ENCODE measurements around the gene MAGI3.
"Not testable (repeated sequence)": the region's sequence is repeated elsewhere in the genome, so short reads cannot be mapped to it uniquely, and the experiment has no call there.

Gene MAGI3

GRCh38 chr1:113399062-113399583 lies 8.8 kb downstream of the MAGI3 start:
- no peak for DNase-seq (ENCODE audit: low read depth)

- no peak for DNase-seq (ENCODE audit: low read depth)
Measured at GRCh38 chr1:113401067-113401466, 10.8 kb downstream of the MAGI3 start.

GRCh38 chr1:113401728-113402127 lies 11.4 kb downstream of the MAGI3 start:
- DNase-seq (ENCODE audit: low read depth): no peak

- no peak for DNase-seq (ENCODE audit: low read depth)
Measured at GRCh38 chr1:113403065-113403464, 12.8 kb downstream of the MAGI3 start.

DNA sequence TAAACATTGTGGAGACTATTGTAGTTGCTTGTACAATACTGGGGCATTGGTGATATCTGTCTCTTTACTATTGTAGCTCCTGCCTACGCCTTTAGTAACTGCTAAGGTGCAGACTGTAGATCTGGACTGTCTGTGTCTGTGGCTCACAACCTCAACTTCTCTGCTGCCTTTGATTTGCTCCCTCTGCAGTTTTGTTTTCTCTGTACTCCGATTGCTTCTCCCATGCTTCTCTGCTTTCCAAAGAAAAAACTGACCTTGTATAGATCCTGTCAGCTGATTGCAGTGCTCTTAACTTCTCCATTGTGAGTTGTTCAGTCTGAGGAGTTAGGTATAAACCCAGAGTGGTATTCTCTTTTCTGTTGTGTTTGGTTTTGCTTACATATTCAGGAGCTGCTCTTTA lies 15.3 kb downstream of the MAGI3 start:
- DNase-seq (ENCODE audit: low read depth): no peak

DNA sequence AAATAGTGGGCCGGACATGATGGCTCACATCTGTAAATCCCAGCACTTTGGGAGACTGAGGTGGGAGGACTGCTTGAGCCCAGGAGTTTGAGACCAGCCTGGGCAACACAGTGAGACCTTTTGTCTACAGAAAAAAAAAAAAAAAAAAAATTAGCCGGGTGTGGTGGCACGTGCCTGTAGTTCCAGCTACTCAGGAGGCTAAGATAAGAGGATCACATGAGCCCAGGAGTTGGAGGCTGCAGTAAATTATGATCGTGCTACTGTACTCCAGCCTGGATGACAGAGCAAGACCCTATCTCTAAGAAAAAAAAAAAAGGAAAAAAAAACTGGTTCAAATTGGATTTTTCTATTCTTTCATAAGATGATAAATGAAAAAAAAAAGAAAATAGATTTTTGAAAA lies 15.8 kb downstream of the MAGI3 start:
- not testable (repeated sequence) for DNase-seq (ENCODE audit: low read depth)

DNA sequence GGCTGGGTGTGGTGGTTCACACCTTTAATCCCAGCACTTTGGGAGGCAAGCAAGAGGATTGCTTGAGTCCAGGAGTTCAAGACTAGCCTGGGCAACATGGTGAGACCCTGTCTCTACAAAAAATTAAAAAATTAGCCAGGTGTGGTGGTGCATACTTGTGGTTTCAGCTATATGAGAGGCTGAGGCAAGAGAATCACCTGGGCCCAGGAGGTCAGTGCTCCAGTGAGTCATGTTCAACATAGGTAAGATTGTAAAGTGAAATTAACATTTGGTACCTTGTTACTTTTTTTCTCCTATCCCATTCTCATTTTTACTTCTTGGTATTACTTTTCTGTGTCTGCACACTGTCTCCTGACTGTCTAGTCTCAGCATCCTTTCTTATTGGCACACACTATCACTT lies 19.0 kb downstream of the MAGI3 start:
- DNase-seq (ENCODE audit: low read depth): no peak

- DNase-seq (ENCODE audit: low read depth): not testable (repeated sequence)
Measured at GRCh38 chr1:113412020-113412419, 21.7 kb downstream of the MAGI3 start.

GRCh38 chr1:113415310-113416070 lies 25.2 kb downstream of the MAGI3 start:
- DNase-seq (ENCODE audit: low read depth): no peak

- not testable (repeated sequence) for DNase-seq (ENCODE audit: low read depth)
Measured at GRCh38 chr1:113416071-113416470, 25.8 kb downstream of the MAGI3 start.

- DNase-seq (ENCODE audit: low read depth): no peak
Measured at GRCh38 chr1:113416496-113416895, 26.2 kb downstream of the MAGI3 start.

DNA sequence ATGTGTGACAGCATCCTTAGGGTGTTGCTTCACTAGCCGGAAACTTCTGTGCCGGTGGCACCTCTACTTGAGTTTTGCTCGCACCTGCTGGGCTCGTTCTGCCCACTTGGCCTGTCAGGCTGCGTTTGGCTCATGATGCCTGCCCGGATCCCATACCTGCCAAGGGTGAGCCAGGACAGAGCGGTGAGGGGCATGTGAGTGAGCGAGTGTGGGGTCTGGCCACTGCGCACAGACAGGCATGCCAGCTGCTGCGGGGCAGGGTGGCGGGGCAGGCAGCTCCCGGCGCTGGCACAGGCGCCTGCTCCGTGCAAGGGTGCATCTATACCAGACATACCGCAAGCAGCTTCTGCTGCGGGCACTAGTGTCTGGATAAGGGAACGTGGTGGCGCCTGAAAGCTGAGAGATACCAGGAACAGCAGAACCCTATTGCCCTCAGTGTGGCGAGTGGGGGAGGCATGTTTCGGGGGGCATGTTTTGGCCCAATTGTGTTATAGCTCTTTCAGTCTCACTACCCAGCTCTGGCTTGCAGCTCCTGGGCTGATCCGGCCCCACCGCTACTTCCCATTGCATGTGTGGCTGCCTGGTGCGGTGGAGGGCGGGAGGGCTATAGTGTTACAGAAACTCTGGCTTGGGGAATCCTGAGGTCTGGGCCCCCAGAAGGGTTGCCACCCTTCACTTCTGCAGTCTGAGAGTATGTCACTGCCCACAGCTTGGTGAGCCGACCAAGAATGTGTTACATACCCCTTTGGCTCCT lies 32.2 kb downstream of the MAGI3 start:
- DNase-seq (ENCODE audit: low read depth): no peak

DNA sequence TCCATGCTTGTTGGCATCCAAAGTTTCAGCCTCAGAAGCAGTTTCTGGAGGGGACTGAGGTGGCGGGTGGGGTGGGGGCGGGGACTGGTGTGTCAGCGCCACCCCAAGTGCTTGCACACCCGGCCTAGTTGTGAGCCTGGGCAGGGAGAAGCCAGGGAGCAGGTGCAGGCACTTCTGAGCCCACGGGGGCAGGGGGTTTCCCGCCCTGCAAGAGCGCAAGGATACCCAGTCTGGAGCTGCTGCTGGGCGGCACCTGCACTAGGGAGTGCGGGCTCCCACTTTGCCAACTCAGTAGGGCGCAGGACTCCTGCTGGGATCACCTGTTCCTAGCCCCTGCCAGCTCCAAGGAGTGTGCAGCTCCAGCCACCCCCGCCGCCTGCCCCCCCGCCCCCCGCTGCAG lies 33.5 kb downstream of the MAGI3 start:
- no peak for DNase-seq (ENCODE audit: low read depth)

DNA sequence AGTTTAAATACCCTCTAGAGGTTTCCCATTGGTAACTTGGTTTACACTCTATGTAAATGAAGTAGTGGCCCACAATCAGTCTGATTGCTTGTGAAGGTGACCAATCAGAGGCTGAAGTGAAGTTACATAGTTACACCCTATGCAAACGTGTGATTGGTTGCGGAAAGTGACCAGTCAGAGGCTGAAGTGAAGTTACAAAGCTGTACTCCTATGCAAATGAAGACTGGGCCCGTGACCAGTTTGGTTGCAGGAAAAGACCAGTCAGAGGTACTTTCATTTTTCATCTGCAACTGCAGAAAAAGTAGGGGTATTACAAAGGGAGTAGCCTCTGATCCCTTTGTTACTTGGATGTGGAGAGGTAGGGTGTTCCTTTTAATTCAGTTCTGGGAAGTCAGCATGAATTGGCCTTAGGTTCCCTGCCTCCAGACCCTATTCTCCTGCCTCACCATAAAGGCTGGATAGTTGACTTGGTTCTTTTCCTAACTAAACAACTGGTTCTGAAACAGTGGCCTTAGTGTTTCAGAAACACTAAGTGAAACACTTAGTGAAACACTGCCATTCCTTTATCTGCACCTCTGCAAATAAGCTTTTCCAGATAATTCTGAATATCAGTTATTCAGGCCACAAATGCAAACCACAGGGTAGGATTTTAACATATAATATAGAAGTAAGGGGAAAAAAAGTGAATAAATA lies 39.3 kb downstream of the MAGI3 start:
- no peak for DNase-seq (ENCODE audit: low read depth)

GRCh38 chr1:113433184-113433583 lies 42.9 kb downstream of the MAGI3 start:
- DNase-seq (ENCODE audit: low read depth): no peak

DNA sequence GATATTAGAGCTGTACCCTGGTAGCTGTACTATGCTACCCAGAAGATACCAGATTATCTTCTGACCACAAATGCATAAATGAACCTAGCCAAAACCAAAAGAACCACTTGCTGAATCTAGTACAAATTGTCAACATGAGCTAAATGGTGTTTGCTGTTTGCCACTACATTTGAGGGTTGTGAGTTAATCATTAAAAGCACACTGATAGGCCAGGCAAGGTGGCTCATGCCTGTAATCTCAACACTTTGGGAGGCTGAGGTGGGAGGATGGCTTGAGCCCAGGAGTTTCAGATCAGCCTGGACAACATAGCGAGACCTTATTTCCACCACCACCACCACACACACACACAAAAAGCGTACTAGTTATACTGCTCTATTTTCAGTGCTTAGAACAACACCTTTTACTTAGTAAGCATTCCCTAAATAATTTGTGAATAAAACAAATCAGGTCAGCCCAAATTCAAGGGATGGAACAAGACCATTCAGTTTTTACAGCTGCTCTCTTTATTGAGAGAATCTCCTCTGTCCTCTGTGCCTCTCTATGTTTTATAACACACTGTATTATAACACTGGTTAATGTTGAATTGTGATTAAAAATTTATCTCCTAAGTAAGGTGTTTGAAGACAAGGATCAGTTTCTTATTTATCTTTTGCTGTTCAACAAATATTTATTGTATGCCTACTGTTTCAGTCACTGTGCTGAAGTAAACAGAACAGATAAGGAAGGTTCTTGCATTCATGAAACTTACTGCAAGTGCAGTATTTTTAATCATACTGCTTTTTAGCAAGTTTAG lies 44.0 kb downstream of the MAGI3 start:
- DNase-seq (ENCODE audit: low read depth): no peak

DNA sequence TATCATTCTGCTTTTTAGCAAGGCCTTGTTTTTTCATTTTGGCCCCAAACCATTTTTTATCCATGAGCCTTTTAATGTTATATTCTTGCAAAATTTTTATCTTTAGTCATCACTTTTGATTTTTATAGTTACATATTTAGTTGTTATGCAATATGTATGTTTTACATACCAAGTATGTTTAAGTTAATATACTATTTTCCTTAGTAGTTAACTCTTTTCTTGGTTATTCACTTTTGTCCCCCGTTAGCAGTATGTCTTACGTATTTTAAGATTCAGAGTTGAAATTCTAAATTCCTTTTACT lies 44.5 kb downstream of the MAGI3 start:
- DNase-seq (ENCODE audit: low read depth): no peak

GRCh38 chr1:113437554-113438341 lies 47.4 kb downstream of the MAGI3 start:
- no peak for DNase-seq (ENCODE audit: low read depth)

DNA sequence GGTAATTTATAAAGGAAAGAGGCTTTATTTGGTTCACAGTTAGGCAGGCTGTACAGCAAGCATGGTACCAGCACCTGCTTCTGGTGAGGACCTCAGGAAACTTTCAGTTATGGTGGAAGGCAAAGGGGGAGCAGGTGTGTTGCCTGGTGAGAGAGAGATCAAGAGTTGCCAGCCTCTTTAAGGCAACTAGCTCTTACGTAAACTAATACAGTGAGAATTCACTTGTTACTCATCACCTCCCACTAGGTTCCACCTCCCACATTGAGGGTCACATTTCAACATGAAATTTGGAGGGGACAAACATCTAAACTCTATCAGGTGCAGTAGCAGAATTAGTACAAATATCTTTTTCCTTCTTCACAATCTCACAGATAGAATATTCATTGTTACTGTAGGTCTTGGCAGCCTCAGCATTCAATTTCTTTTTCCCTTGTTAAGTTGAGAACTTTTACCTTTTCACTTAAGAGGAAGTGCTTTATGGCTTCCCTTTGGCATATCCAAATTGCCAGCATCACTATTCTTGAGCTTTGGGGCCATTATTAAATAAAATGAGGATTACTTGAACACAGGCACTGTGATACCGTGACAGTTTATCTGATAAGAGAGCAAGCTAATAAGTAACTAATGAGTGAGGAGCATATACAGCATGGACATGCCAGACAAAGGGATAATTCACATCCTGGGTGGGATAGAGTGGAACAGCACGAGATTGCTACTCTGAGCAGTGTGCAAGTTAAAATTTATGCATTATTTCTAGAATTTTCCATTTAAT lies 48.4 kb downstream of the MAGI3 start:
- DNase-seq (ENCODE audit: low read depth): no peak

DNA sequence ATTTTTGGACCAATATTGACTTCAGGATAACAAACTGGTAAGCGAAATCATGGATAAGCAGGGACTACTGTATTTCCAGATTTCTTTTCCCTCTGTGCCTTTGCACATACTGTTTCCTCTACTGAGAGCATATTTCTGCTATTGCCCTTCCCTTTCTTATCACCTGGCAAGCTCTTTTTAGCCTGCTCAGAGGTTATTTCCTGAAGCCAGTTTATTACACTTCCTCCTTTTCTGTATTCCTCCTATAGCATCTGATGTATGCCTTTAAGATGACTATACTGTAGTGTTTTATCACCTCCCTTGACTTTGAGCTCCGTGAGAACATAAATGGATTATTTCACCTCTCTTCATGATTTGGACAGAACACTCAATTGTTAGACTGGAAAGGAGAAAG lies 49.0 kb downstream of the MAGI3 start:
- DNase-seq (ENCODE audit: low read depth): no peak

- no peak for DNase-seq (ENCODE audit: low read depth)
Measured at GRCh38 chr1:113442131-113442530, 51.8 kb downstream of the MAGI3 start.
